ENCODE measurements around the gene JAKMIP2.

Gene JAKMIP2

DNA sequence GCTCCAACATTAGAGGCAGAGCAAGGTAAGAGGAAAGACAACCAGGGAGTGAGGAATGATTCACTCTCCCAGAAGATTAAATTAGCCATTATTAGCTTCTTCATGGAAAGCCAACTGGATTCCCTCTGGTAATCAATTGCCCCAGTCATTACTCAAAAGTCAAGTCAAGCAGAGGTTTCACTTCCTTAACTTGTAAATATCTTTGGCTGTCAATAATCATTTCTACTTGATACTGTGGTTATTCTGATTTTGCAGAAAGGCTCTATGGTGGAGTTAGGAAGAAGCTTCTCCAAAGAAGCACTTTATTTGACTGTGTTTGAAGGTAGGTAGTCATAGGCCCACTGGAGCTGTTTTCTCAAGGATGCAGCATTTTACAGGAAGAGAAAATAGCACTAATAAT, 78.0 kb downstream of the JAKMIP2 start:
- H3K9me3 Mint-ChIP-seq: peaks cover 5% of the 10 kb centered on the region
- ATAC-seq: no peak
- H3K27me3 Mint-ChIP-seq: no peaks in the 10 kb centered on the region
- no peaks in the 10 kb centered on the region for H3K36me3 Mint-ChIP-seq
- H3K4me1 Mint-ChIP-seq: no peaks in the 10 kb centered on the region
- no peak overlapping the region for H3K4me3 Mint-ChIP-seq
- no peak overlapping the region for H3K27ac Mint-ChIP-seq

- Mint-ChIP-seq H3K4me1 (no peaks in the 10 kb centered on the region), H3K9me3 (peaks cover 18% of the 10 kb centered on the region), H3K4me3 (no peak overlapping the region), H3K27me3 (no peaks in the 10 kb centered on the region), H3K36me3 (no peaks in the 10 kb centered on the region), H3K27ac (no peak overlapping the region)
- no peak for ATAC-seq
These were observed 81.1 kb downstream of the JAKMIP2 start for GRCh38 chr5:147701468-147701867.

- Mint-ChIP-seq H3K36me3 (no peaks in the 10 kb centered on the region), H3K9me3 (peaks cover 21% of the 10 kb centered on the region), H3K27me3 (no peaks in the 10 kb centered on the region), H3K4me3 (no peak overlapping the region), H3K4me1 (no peaks in the 10 kb centered on the region), H3K27ac (no peak overlapping the region)
- ATAC-seq: no peak
These were observed 82.9 kb downstream of the JAKMIP2 start for GRCh38 chr5:147699496-147700088.

DNA sequence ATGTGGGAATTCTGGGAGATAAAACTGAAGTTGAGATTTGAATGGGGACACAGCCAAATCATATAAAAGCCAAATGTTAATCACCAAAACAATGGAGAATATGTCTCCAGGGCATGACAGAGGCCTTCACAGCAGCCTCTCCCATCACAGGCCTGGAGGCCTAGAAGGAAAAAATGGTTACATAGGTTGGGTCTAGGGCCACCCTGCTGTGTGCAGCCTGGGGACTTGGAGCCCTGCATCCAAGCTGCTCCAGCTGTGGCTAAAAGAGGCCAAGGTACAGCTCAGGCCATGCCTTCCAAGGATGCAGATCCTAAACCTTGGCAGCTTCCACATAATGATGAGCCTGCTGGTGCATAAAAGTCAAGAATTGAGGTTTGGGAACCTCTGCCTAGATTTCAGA, 85.1 kb downstream of the JAKMIP2 start:
- Mint-ChIP-seq H3K9me3 (peaks cover 21% of the 10 kb centered on the region), H3K36me3 (no peaks in the 10 kb centered on the region), H3K27ac (no peak overlapping the region), H3K4me3 (no peak overlapping the region), H3K4me1 (no peaks in the 10 kb centered on the region), H3K27me3 (no peaks in the 10 kb centered on the region)
- ATAC-seq: no peak

DNA sequence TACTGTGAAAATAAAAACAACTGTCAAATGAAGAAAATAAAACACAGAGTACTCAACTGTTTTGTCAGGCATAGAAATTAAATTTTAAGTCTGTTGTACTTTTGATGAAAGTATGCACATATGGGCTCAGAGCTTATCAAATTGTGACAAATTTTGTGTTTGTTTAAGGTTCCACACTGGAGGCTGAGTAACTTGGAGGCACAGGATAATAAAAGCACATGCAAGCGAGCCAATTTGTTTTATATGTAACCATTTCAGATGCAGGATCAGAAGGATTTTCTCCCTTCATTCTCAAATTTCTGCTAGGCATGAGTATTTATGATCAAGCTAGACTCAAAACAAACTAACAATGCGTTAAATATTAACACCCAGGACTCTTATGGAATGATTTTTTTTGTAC, 87.8 kb downstream of the JAKMIP2 start:
- ATAC-seq: no peak
- H3K27ac Mint-ChIP-seq: no peak overlapping the region

DNA sequence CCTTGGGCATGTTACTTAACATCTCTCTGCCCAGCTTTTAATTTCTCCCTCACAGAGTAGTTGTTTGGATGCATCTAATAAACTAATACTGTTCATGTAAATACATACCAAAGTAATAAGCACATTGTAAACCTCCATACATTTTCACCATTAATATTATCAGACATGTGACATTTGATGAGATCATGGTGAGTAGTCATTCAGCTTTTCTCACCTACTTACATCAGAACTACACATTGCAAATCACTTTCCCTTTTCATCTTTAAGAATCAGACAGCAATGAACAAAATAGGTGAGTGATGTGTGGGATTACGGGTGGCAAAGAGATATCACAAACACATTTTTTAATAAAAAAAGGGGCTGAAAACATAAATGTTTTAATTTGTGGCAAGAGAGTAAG, 89.3 kb downstream of the JAKMIP2 start:
- ATAC-seq: no peak
- H3K27me3 Mint-ChIP-seq: no peaks in the 10 kb centered on the region
- H3K36me3 Mint-ChIP-seq: no peaks in the 10 kb centered on the region
- peaks cover 12% of the 10 kb centered on the region for H3K9me3 Mint-ChIP-seq
- no peaks in the 10 kb centered on the region for H3K4me1 Mint-ChIP-seq
- H3K4me3 Mint-ChIP-seq: no peak overlapping the region
- no peak overlapping the region for H3K27ac Mint-ChIP-seq

More for the DNA sequence above, 87.8 kb downstream of the JAKMIP2 start:
- no peaks in the 10 kb centered on the region for H3K27me3 Mint-ChIP-seq
- no peaks in the 10 kb centered on the region for H3K36me3 Mint-ChIP-seq
- H3K4me1 Mint-ChIP-seq: no peaks in the 10 kb centered on the region
- H3K9me3 Mint-ChIP-seq: peaks cover 16% of the 10 kb centered on the region
- H3K4me3 Mint-ChIP-seq: no peak overlapping the region

- H3K27me3 Mint-ChIP-seq: no peaks in the 10 kb centered on the region
- no peak for ATAC-seq
- H3K9me3 Mint-ChIP-seq: peaks cover 3% of the 10 kb centered on the region
- H3K4me3 Mint-ChIP-seq: no peak overlapping the region
- no peak overlapping the region for H3K27ac Mint-ChIP-seq
- no peaks in the 10 kb centered on the region for H3K36me3 Mint-ChIP-seq
- H3K4me1 Mint-ChIP-seq: no peaks in the 10 kb centered on the region
These were observed 91.4 kb downstream of the JAKMIP2 start for GRCh38 chr5:147691130-147691529.

DNA sequence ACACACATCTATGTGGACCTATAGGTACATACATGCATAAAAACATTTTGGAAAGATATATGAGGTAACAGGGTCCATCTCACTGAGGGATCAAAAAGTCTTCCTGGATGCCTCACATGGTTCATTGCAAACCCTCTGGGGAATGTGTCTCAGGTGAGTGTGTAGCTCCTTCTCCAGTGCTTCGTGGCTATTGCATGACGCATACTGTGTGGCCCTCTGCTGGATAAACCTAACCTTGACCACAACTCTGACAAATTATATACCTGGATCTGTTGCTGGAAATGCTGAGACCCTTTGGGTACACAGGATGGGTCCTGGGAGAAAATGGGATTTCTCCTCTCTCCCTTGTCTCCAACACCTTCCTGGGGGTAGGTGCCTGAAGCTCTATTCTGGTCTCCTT, 91.9 kb downstream of the JAKMIP2 start:
- Mint-ChIP-seq H3K36me3 (no peaks in the 10 kb centered on the region), H3K9me3 (peaks cover 3% of the 10 kb centered on the region), H3K4me3 (no peak overlapping the region), H3K27ac (no peak overlapping the region), H3K4me1 (no peaks in the 10 kb centered on the region), H3K27me3 (no peaks in the 10 kb centered on the region)
- ATAC-seq: no peak

DNA sequence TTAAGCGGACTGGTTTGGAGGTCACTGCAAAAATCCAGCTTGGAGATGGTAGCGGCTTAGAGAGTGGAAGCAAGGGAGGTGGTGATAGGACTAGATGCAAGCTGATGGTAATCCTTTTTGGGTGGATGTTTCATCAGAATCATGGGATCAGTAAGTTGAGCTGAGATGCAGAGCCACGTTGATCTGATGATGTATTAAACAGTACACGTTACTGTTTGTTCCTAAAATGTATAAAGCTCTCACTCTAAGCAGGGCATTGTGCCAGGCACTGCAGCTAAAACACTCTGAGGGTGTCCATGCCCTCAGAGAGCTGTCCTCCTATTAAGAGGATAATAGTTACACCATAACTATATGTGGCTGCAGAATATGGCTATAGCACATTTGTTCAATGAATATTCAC, 93.1 kb downstream of the JAKMIP2 start:
- Mint-ChIP-seq H3K9me3 (no peaks in the 10 kb centered on the region), H3K27ac (no peak overlapping the region), H3K36me3 (no peaks in the 10 kb centered on the region), H3K27me3 (no peaks in the 10 kb centered on the region), H3K4me1 (no peaks in the 10 kb centered on the region), H3K4me3 (no peak overlapping the region)
- no peak for ATAC-seq

- no peaks in the 10 kb centered on the region for H3K9me3 Mint-ChIP-seq
- H3K27ac Mint-ChIP-seq: no peak overlapping the region
- H3K27me3 Mint-ChIP-seq: no peaks in the 10 kb centered on the region
- no peak for ATAC-seq
- no peaks in the 10 kb centered on the region for H3K4me1 Mint-ChIP-seq
- no peak overlapping the region for H3K4me3 Mint-ChIP-seq
- no peaks in the 10 kb centered on the region for H3K36me3 Mint-ChIP-seq
These were observed 93.7 kb downstream of the JAKMIP2 start for GRCh38 chr5:147688656-147689356.

DNA sequence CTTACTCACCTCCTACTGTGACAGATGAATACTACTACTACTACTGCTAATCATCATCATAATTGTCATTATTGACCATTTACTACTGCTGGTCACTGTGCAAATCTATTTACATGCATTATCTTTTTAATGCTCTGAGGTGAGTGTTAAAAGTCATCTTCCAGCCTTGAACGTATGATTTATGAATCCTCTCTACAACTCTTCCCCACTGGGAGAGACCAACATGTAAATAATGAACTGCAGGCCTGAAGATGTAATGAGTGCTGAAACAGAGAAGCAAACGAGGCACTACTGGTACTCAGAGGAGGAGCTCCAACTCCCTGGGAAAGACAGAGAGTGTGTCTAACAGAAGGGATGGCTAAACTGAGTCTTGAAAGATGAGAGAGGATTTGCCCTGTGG, 95.4 kb downstream of the JAKMIP2 start:
- Mint-ChIP-seq H3K27ac (no peak overlapping the region), H3K4me1 (no peaks in the 10 kb centered on the region), H3K4me3 (no peak overlapping the region), H3K36me3 (no peaks in the 10 kb centered on the region), H3K9me3 (no peaks in the 10 kb centered on the region), H3K27me3 (no peaks in the 10 kb centered on the region)
- ATAC-seq: no peak

DNA sequence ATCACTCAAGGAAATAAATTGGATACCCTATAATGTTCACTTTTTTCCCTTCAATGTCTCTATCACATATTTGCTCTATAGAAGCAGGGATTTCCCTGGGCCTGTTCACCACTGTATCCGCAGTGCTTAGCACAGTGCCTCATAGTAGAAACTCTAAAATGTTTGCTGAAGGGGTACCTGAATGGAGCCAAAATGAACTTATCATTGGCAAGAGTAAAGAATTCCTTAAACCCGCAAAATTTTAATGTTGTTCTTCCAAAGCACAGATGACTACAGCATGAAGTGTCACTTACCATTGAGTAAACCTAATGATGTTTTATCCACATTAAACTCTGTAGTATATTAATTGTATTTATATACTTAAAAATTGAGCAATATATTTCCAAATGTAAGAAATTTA, 96.1 kb downstream of the JAKMIP2 start:
- Mint-ChIP-seq H3K4me3 (no peak overlapping the region), H3K36me3 (no peaks in the 10 kb centered on the region)

DNA sequence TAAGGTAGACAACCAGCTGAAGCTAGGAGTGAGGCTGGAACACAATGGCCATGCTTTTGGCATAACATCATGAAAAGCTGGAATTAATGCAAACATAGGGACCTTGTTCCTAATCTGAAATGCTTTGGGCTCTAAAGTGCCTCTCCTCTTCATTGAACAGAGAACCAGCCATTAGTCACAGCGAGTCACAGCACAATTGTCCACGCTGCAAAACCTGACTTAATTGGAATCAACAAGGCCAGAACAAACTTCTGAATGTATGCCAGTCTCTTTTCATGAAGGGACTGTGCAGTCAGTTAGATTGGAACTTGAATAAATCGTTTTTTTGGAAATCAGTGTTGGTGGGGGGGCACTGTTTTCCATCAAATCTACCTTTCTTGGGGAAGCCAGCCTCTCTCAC, 96.5 kb downstream of the JAKMIP2 start:
- Mint-ChIP-seq H3K36me3 (no peaks in the 10 kb centered on the region), H3K4me3 (no peak overlapping the region), H3K27ac (no peak overlapping the region), H3K27me3 (no peaks in the 10 kb centered on the region), H3K9me3 (no peaks in the 10 kb centered on the region), H3K4me1 (no peaks in the 10 kb centered on the region)
- ATAC-seq: no peak

More for the DNA sequence above, 96.1 kb downstream of the JAKMIP2 start:
- Mint-ChIP-seq H3K9me3 (no peaks in the 10 kb centered on the region), H3K27ac (no peak overlapping the region), H3K4me1 (no peaks in the 10 kb centered on the region), H3K27me3 (no peaks in the 10 kb centered on the region)
- no peak for ATAC-seq

DNA sequence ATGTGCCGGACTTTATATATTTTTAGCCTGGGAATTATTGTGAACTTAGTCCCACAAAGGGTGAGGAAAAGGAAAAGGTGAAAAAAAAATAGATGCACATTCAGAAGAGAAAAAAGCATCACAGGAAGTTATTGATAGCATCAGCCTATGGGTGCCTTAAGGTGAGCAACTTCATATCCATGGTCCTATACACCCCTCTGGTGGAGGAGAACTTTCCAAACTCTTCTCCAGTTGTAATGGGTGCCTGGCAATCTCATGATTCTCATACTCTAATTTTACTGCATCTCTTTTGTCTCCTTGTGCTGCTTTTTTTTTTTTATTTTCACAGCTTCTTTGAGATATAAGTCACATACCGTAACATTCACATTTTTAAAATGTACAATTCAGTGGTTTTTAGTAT, 107.4 kb downstream of the JAKMIP2 start:
- H3K27ac Mint-ChIP-seq: no peak overlapping the region
- no peak overlapping the region for H3K4me3 Mint-ChIP-seq
- H3K36me3 Mint-ChIP-seq: no peaks in the 10 kb centered on the region
- ATAC-seq: no peak
- H3K4me1 Mint-ChIP-seq: no peaks in the 10 kb centered on the region
- H3K27me3 Mint-ChIP-seq: no peaks in the 10 kb centered on the region
- no peaks in the 10 kb centered on the region for H3K9me3 Mint-ChIP-seq

GRCh38 chr5:147674411-147674810, 108.1 kb downstream of the JAKMIP2 start:
- H3K9me3 Mint-ChIP-seq: no peaks in the 10 kb centered on the region
- no peaks in the 10 kb centered on the region for H3K4me1 Mint-ChIP-seq
- H3K27me3 Mint-ChIP-seq: no peaks in the 10 kb centered on the region
- no peak overlapping the region for H3K4me3 Mint-ChIP-seq
- H3K27ac Mint-ChIP-seq: no peak overlapping the region
- no peaks in the 10 kb centered on the region for H3K36me3 Mint-ChIP-seq
- ATAC-seq: no peak

GRCh38 chr5:147673791-147674190, 108.7 kb downstream of the JAKMIP2 start:
- no peaks in the 10 kb centered on the region for H3K27me3 Mint-ChIP-seq
- no peaks in the 10 kb centered on the region for H3K4me1 Mint-ChIP-seq

More at GRCh38 chr5:147673791-147674190, 108.7 kb downstream of the JAKMIP2 start:
- no peaks in the 10 kb centered on the region for H3K36me3 Mint-ChIP-seq
- H3K27ac Mint-ChIP-seq: no peak overlapping the region
- no peak overlapping the region for H3K4me3 Mint-ChIP-seq
- H3K9me3 Mint-ChIP-seq: no peaks in the 10 kb centered on the region
- ATAC-seq: no peak
